Tibial nerve (tissue), 4 donors: ENCODE measurements around the gene PCMTD2. TPM values are rescaled to one million over a fixed set of nuclear protein-coding genes. Genes with fewer than 3 reads are reported as not detected.

ENCODE experiments used
- DNase-seq, 2 donors: peaks; one replicate each; pipeline ENCODE4 v3.0.0-alpha.2; 2019; ENCODE audit warnings: low spot score in 2 of 2
- H3K27ac ChIP-seq, 4 donors: fragments of 200-600 bp; sonication (generic) in 3 of 4; one replicate each; pipeline ENCODE4 v1.5.1; 2017 to 2019; ENCODE audit warnings: mild to moderate bottlenecking in 1 of 4
- H3K27me3 ChIP-seq, 2 donors: fragments of 200-600 bp; sonication (generic) in 1 of 2; one replicate each; pipeline versions ENCODE4 v1.5.1 to v1.6.0; 2017 to 2019
- H3K36me3 ChIP-seq, 3 donors: fragments of 200-600 bp; sonication (generic); one replicate each; pipeline ENCODE4 v1.5.1; 2018 to 2019
- H3K4me1 ChIP-seq, 4 donors: fragments of 200-600 bp; sonication (generic) in 3 of 4; one replicate each; pipeline ENCODE4 v1.5.1; 2017 to 2019
- H3K4me3 ChIP-seq, 4 donors: fragments of 200-600 bp; sonication (generic) in 3 of 4; one replicate each; pipeline ENCODE4 v1.5.1; 2017 to 2019; ENCODE audit warnings: mild to moderate bottlenecking in 1 of 4, moderate library complexity in 1 of 4
- H3K9me3 ChIP-seq, 4 donors: fragments of 200-600 bp; sonication (generic) in 3 of 4; one replicate each; pipeline ENCODE4 v1.5.1; 2017 to 2019
- CTCF ChIP-seq, 5 experiments: fragments of 200-600 bp in 3 of 5; fragments of 450-650 bp in 2 of 5; sonication (generic) in 3 of 5; IDR thresholded peaks; one replicate each; pipeline ENCODE4 v1.5.1; 2016 to 2019; ENCODE audit warnings: antibody characterized with exemption in 5 of 5, mild to moderate bottlenecking in 3 of 5, moderate library complexity in 2 of 5
- EP300 ChIP-seq, 2 donors: sonication (generic); formaldehyde crosslinking; IDR thresholded peaks; one replicate each; pipeline ENCODE4 v1.6.1; 2017; ENCODE audit warnings: antibody characterized with exemption in 2 of 2, mild to moderate bottlenecking in 1 of 2
- POLR2A ChIP-seq, 2 donors: fragments of 450-650 bp; IDR thresholded peaks; one replicate each; pipeline ENCODE4 v1.6.1; 2017; ENCODE audit warnings: antibody characterized with exemption in 2 of 2, mild to moderate bottlenecking in 2 of 2, moderate library complexity in 2 of 2
- whole genome bisulfite sequencing, 2 donors: methylation state at CpG; one replicate each; pipeline ENCODE4 v1.1.5; 2018; 5-methylcytosine and 5-hydroxymethylcytosine counted together
- total RNA-seq, 4 donors: library from RNA; depleted of rRNA; stranded (reverse); fragments of >200 nt; gene quantifications; one replicate each; pipeline ENCODE4 v1.1.0, GENCODE V29; 2016

Gene PCMTD2
- total RNA-seq, 4 donors from 2014 or later, result 57.0 to 119 (median 103) TPM

GRCh38 chr20:64244281-64244805, 11.2 kb upstream of the PCMTD2 start:
- H3K36me3 ChIP-seq, result no peaks in the 10 kb centered on the region
- no peak overlapping the region for H3K4me3 ChIP-seq
- no peak for DNase-seq
- H3K4me1 ChIP-seq, result no peaks in the 10 kb centered on the region
- H3K9me3 ChIP-seq, result no peaks in the 10 kb centered on the region
- H3K27ac ChIP-seq, result no peak overlapping the region
- H3K27me3 ChIP-seq, result peaks cover 0 to 7% of the 10 kb centered on the region in 2 donors
- TF ChIP-seq CTCF (IDR thresholded peaks at IDR 0.05) (no peak), POLR2A (IDR thresholded peaks at IDR 0.05) (no peak), EP300 (IDR thresholded peaks at IDR 0.05) (no peak)
- WGBS, 2 donors, result 32 to 56% methylated on average over 2 of the region's 2 CpGs

- no peak for DNase-seq
- no peak overlapping the region for H3K4me3 ChIP-seq
- no peak overlapping the region for H3K27ac ChIP-seq
- no peaks in the 10 kb centered on the region for H3K4me1 ChIP-seq
- no peaks in the 10 kb centered on the region for H3K9me3 ChIP-seq
- 65 to 83% methylated on average over 4 to 5 of the region's 8 CpGs for WGBS, 2 donors
- H3K36me3 ChIP-seq, result no peaks in the 10 kb centered on the region
- peaks cover 0 to 7% of the 10 kb centered on the region in 2 donors for H3K27me3 ChIP-seq
- TF ChIP-seq EP300 (IDR thresholded peaks at IDR 0.05), result no peak
- no peak for TF ChIP-seq POLR2A (IDR thresholded peaks at IDR 0.05)
- TF ChIP-seq CTCF (IDR thresholded peaks at IDR 0.05), result no peak
Observed at GRCh38 chr20:64244870-64245603, 10.5 kb upstream of the PCMTD2 start.

- no peak overlapping the region for H3K4me3 ChIP-seq
- H3K9me3 ChIP-seq, result no peaks in the 10 kb centered on the region
- WGBS, 2 donors, result 89 to 91% methylated on average over 9 of the region's 9 CpGs
- no peak overlapping the region for H3K27ac ChIP-seq
- no peak for DNase-seq
- TF ChIP-seq CTCF (IDR thresholded peaks at IDR 0.05) (no peak), EP300 (IDR thresholded peaks at IDR 0.05) (no peak), POLR2A (IDR thresholded peaks at IDR 0.05) (no peak)
- no peaks in the 10 kb centered on the region for H3K36me3 ChIP-seq
- H3K4me1 ChIP-seq, result no peaks in the 10 kb centered on the region
- H3K27me3 ChIP-seq, result peaks cover 0 to 10% of the 10 kb centered on the region in 2 donors
Observed at GRCh38 chr20:64245746-64246595, 9.6 kb upstream of the PCMTD2 start.

GRCh38 chr20:64246616-64247306, 8.8 kb upstream of the PCMTD2 start:
- no peak for DNase-seq
- TF ChIP-seq POLR2A (IDR thresholded peaks at IDR 0.05), result no peak
- no peak for TF ChIP-seq EP300 (IDR thresholded peaks at IDR 0.05)
- no peak for TF ChIP-seq CTCF (IDR thresholded peaks at IDR 0.05)
- Histone ChIP-seq H3K4me3 (no peak overlapping the region), H3K36me3 (no peaks in the 10 kb centered on the region), H3K9me3 (no peaks in the 10 kb centered on the region), H3K27ac (no peak overlapping the region), H3K4me1 (no peaks in the 10 kb centered on the region), H3K27me3 (peaks cover 0 to 12% of the 10 kb centered on the region in 2 donors)
- 73 to 74% methylated on average over 10 of the region's 10 CpGs for WGBS, 2 donors
